Epidermal melanocyte (primary cell): ENCODE data around the gene GRAP2.

Experiments
- DNase-seq: peaks from one replicate; pipeline ENCODE4 v3.0.0; 2011; ENCODE audit warnings: low spot score; ENCODE audit not compliant: insufficient read length

GRAP2 gene

DNA sequence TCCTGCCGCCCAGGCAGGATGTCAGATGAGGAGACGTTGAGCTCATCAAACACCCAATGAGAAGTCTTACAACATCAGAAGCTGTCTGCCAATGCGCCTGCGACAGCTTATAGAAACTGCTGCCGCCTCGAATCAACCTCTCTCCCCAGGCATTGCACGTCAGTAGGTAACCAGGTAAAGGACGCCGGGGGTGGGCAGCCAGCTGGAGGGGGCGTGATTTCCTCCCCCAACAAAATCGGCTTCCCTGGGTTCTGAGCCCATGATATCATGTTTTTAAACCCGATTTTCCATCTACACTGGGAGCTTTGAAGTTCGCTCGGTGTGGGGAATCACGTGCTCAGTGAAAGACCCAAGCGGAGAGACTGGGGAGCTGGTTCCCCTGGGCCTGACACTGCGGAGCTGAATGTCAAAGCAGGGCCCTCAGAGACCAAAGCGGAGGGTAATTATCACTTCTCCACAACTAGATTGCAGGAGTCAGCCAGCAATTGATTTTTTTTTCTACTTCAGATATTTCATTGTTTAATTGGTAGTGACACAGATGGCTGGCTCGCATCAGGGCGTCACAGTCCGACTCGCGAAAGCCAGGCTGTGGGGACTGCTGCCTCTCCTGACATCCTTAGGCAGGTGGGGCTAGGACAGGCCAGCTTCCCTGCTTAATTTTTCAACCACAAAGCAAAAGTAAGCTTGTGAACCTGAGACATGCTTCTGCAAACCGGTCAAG is 109.2 kb downstream of the GRAP2 start:
- DNase-seq = no peak

DNA sequence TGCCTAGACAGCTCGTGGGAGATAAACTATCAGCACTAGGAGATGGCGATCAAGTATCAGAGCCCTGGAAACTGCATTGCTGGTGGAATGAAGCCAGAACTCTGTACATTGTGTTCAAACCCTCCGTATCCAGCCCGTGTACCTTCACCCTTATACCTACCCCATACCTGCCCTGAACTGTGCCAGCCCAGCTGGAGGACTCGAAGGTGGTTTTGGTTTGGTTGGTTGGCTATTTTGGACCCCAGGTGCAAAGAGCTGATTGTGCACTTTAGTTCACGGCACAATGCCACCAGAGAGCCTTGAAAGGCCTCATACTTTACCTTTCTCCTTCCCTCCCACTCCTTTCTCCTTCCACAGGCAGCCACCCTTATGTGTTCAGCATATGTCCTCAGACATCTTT is 109.9 kb downstream of the GRAP2 start:
- no peak for DNase-seq

DNA sequence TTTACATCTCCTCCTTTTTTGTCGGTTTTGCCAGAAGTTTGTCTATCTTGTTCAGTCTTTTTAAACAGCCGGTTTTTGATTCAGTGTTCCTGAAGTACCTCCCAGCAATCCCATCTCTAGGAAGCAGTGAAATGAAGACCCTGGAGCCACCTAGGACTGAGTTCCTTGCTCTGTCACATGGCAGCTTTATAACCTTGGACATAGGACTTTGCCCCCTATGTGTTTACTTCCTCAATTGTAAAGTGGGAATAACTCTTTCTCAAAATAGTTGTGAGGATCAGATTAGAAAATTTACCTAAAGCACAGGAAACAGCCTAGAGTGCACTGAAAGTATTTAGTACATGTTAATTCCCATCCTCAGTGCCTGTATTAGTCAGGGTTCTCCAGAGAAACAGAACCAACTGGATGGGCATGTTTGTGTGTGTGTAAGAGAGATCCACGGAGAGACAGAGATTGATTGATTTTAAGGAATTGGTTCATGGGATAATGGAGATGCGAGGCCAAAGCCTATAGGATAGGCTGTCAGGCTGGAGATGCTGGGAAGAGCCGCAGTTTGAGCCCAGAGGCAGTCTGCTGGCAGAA is 113.9 kb downstream of the GRAP2 start:
- no peak for DNase-seq

DNA sequence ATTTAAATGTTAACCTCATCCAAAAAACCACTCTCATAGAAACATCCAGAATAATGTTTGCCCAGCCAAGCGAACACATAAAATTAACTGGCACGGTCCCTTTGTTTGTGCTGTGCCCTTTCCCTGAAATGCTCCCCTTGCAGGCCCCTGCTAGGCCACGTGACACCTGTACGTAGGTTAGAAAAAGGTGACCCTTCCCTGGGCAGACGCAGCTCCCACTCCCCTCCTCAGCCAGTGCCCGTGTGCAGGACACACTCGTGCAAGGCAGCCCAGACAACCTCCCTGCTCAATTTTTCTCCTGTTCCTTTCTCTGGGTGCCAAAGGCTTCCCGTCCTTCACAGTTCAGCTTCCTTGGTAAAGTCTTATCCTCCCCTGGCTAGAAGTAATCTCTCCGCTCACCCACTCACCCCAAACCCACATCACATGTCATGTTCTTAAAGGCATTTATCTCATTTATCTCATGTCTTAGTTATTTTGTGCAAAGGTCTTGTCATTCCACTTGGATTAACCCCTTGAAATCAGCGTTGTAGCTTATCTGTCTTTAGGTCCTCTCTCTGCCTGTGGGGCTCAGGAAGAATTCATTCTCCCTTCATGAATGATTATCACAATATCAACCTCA is 114.6 kb downstream of the GRAP2 start:
- no peak for DNase-seq

DNA sequence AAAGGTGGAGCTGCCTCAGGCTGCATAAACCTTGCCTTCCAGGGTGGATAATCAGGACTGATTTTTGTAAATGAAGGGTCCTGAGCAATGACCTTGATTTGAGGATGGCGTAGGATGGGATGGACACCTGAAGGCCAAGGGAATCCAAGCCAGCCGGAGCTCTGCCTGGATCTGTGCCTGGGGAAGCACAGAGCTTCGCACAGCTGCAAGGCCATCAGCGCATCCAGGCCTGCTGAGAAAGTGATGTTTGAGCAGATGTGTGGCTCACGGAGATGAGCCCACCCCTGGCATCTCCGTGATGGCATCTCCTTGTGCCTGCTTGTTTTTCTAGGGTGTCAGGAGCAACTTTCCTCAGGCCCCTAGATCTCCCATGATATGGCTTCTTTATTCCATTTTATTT is 117.2 kb downstream of the GRAP2 start:
- no peak for DNase-seq

DNA sequence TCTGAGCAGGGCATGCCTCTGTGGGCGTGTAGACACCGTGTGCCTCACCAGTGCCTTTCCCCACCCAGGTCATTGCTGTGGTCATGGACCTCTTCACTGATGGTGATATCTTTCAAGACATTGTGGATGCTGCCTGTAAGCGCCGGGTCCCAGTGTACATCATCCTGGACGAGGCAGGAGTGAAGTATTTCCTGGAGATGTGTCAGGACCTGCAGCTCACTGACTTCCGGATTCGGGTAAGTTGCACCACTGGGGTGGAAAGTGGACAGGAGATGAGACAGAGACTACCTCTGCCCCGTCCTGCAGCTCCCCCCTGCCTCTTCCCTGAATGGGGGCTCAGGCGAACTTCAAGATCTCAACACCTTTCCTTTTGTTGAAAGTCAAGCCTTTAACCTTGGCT is 118.2 kb downstream of the GRAP2 start:
- DNase-seq = no peak

DNA sequence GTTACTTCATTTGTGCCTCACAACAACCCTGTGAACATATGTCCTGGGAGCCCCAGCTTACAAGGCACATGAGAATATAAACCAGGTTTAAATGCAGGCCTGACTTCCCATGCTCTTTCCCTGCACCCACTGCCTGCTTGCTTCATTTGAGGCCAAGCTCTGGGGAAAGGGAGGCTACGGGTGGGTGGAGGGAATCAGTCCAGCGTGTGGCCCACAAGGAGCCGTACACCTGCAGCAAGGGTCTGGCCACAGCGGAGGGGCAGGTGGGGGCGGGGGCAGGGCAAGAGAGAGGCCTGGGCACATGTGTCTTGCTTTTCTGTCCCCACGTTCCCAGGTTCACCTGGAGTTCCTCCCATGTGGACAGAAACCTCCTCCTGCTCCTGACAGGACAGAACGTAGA is 120.1 kb downstream of the GRAP2 start:
- no peak for DNase-seq

DNA sequence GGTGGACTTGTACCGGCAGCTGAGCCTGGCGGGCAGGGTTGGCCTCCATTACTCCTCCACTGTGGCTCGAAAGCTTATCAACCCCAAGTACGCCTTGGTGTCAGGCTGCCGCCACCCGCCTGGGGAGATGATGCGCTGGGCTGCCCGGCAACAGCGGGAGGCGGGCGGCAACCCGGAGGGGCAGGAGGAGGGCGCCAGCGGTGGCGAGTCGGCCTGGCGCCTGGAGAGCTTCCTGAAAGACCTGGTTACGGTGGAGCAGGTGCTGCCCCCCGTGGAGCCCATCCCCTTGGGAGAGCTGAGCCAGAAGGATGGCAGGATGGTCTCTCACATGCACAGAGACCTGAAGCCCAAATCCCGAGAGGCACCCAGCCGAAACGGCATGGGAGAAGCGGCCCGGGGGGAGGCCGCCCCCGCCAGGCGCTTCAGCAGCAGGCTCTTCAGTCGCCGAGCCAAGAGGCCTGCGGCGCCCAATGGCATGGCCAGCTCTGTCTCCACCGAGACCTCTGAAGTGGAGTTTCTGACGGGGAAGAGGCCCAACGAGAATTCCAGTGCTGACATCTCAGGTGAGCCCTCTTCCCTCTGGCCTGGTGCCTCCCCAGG is 120.6 kb downstream of the GRAP2 start:
- DNase-seq = no peak

DNA sequence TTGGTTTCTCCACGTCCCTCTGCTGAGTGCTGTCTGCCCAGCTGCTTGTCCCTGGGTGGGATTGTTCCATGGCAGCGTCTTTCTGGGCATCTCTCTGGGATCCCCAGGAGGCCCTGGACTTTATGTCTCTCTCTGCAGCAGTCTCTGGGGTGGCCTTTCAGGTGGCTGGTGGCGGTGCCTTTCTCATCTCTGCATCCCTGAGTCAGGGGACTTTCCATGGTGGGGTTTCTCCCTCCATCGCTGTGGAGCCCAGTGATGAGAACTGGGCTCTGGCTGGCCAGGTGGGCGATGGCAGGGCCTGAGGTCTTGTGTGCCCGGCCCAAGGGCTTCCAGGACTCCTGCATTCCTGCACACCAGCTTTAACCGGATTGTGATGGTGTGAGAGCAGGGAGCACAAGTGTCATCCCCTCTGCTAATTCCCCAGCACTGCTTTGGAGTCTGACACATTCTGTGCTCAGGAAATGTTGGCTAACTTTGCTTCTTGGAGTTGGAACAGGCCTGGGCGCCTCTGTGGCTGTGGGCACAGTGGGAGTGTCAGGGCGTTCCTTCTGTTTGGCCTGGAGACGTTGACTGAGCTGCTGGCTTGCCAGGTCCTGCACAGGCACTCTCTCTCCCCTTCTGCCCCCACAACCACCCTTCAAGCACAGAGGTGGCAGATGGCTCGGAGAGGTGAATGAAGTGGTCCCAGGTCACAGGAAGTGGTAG is 121.8 kb downstream of the GRAP2 start:
- DNase-seq = no peak
